Hepatocyte (in vitro differentiated cells): Measurements from ENCODE around the gene HAO2.

ENCODE experiments used
- EZH2 ChIP-seq: fragments of 200-600 bp; sonication (generic); IDR thresholded peaks from 2 replicates; pipeline ENCODE4 v1.6.1; 2016; ENCODE audit warnings: antibody characterized with exemption, mild to moderate bottlenecking, borderline replicate concordance
- EZH2phosphoT487 ChIP-seq: fragments of 200-600 bp; sonication (generic); IDR thresholded peaks from one replicate; pipeline ENCODE4 v1.6.1; 2018; ENCODE audit warnings: antibody characterized with exemption, mild to moderate bottlenecking, low read depth, moderate library complexity; ENCODE audit not compliant: unreplicated experiment, severe bottlenecking
- TF ChIP-seq, protein P1 (sequence below): fragments of 200-600 bp; sonication (generic); IDR thresholded peaks from 2 replicates; pipeline ENCODE4 v1.5.1; 2016; ENCODE audit warnings: antibody characterized with exemption, mild to moderate bottlenecking; ENCODE audit not compliant: poor library complexity

GRCh38 chr1:119347858-119348257 is 20.7 kb upstream of the HAO2 start:
- TF ChIP-seq, protein P1, sequence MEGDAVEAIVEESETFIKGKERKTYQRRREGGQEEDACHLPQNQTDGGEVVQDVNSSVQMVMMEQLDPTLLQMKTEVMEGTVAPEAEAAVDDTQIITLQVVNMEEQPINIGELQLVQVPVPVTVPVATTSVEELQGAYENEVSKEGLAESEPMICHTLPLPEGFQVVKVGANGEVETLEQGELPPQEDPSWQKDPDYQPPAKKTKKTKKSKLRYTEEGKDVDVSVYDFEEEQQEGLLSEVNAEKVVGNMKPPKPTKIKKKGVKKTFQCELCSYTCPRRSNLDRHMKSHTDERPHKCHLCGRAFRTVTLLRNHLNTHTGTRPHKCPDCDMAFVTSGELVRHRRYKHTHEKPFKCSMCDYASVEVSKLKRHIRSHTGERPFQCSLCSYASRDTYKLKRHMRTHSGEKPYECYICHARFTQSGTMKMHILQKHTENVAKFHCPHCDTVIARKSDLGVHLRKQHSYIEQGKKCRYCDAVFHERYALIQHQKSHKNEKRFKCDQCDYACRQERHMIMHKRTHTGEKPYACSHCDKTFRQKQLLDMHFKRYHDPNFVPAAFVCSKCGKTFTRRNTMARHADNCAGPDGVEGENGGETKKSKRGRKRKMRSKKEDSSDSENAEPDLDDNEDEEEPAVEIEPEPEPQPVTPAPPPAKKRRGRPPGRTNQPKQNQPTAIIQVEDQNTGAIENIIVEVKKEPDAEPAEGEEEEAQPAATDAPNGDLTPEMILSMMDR: no peak
- TF ChIP-seq EZH2 (no peak), EZH2phosphoT487 (no peak)
